NCI-H2171 (cell line): ENCODE measurements around the gene SFN.

Experiments
- DNase-seq: peaks from one replicate; lab custom pipeline; 2025; lab: John Stamatoyannopoulos, UW

The SFN gene

DNA sequence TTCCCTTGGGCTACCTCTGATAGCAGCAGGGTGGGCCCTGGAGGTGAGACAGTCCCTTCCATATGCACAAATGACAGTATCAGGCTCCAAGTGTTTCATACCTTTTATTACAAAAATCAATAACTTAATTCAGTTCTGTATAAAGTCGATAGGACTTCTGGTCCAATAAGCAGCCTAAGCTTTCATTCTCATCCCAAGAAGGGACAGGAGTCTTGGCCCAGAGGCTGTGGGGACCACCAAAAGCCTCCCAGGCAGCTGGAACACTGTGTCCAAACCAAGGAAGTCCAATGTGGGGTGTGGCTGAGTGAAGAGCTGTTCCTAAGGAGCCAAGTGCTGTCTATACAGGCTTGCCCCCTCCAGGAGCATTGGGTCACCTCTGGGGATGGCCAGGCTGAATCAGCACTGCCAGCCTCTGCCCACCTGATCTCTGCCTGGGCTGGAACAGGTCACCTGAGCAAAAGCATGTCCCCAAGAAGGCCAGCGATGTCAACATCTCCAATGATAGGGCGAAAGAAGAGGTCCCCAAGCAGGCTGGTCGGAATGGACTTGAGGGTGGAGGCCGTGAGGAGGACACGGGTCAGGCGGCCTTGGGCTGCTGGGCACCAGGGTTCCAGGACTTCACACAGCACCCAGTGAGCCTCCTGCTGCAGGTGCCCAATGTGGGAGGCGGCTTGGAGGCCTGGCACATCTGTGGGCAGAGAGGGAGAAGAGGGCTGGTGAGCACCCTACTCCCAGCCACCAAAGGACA is 48.6 kb downstream of the SFN start:
- no peak for DNase-seq

DNA sequence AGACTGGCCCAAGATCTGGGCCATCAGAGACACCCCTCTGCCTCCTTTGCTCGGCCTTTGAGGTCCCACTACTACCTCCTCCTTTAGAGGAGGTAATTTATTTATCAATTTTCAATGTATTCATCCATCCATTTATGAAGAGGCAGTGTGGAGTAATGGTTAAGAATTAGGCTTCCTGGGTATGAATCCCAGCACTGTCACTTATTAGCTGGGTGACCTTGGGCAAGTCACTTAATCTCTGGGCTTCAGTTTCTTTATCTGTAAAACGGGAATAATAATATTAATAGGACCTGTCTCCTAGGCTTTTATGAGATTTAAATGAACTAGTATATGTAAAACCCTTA is 49.2 kb downstream of the SFN start:
- DNase-seq: no peak

DNA sequence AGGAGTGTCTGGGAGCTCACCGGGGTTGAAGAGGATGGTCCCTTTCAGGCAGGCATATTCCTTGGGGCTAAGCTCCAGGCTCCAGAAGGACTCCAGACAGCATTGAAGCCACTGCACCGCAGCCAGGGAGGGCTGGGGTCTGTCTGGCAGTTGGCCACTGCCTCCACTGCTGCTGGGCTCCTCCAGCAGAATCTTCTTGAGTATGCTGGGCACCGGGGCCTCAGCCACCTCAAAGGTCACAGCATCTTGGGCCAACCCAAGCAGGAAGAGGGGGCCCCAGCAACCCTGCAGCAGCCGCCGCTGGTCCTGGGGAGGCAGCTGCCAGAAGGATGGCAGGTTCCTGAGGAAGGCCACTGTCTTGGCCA is 50.4 kb downstream of the SFN start:
- no peak for DNase-seq
